PFSK-1 (cell line): ENCODE results near the gene TMEM119.

ENCODE experiments used
- FOXP2 ChIP-seq: optimal IDR thresholded peaks from 2 replicates; pipeline ENCODE3; 2011; ENCODE audit warnings: borderline replicate concordance, control low read depth, inconsistent platforms; ENCODE audit not compliant: insufficient read depth; ENCODE audit errors: extremely low read length, extremely low read depth
- POLR2AphosphoS5 ChIP-seq: IDR thresholded peaks from 2 replicates; pipeline ENCODE4 v1.6.1; 2012; ENCODE audit warnings: low read depth, mild to moderate bottlenecking, control low read depth, low read length, moderate library complexity
- REST ChIP-seq, 2 experiments: IDR thresholded peaks; 2 replicates each; pipeline versions ENCODE4 v1.6.1 to v1.8.0; 2011 to 2012; ENCODE audit warnings: low read depth in 2 of 2, low read length in 2 of 2, control low read depth in 1 of 2, inconsistent platforms in 1 of 2, mild to moderate bottlenecking in 1 of 2, moderate library complexity in 1 of 2; ENCODE audit not compliant: insufficient read depth in 1 of 2
- SIN3A ChIP-seq: IDR thresholded peaks from 2 replicates; pipeline ENCODE4 v1.6.1; 2012; ENCODE audit warnings: mild to moderate bottlenecking, low read length, moderate library complexity, borderline replicate concordance; ENCODE audit not compliant: insufficient read depth
- TAF1 ChIP-seq: IDR thresholded peaks from 2 replicates; pipeline ENCODE4 v1.6.1; 2012; ENCODE audit warnings: low read length, control low read depth, borderline replicate concordance; ENCODE audit not compliant: insufficient read depth

The TMEM119 gene

GRCh38 chr12:108553799-108554198 lies 44.1 kb downstream of the TMEM119 start:
- TF ChIP-seq REST (IDR thresholded peaks at IDR 0.05; ENCODE audit: insufficient read depth in 1 of 2, low read depth in 2 of 2, low read length in 2 of 2) = no peak
- no peak for TF ChIP-seq SIN3A
- no peak for TF ChIP-seq FOXP2
- no peak for TF ChIP-seq TAF1
- TF ChIP-seq POLR2AphosphoS5 = no peak

- TF ChIP-seq FOXP2 = no peak
- no peak for TF ChIP-seq SIN3A
- no peak for TF ChIP-seq REST (IDR thresholded peaks at IDR 0.05; ENCODE audit: insufficient read depth in 1 of 2, low read depth in 2 of 2, low read length in 2 of 2)
- TF ChIP-seq POLR2AphosphoS5 = no peak
- no peak for TF ChIP-seq TAF1
Measured at GRCh38 chr12:108551535-108551934, 46.3 kb downstream of the TMEM119 start.

GRCh38 chr12:108548954-108549521 lies 48.8 kb downstream of the TMEM119 start:
- TF ChIP-seq FOXP2 = no peak
- no peak for TF ChIP-seq POLR2AphosphoS5
- no peak for TF ChIP-seq TAF1
- TF ChIP-seq SIN3A = no peak
- no peak for TF ChIP-seq REST (IDR thresholded peaks at IDR 0.05; ENCODE audit: insufficient read depth in 1 of 2, low read depth in 2 of 2, low read length in 2 of 2)

GRCh38 chr12:108547686-108548085 lies 50.2 kb downstream of the TMEM119 start:
- TF ChIP-seq POLR2AphosphoS5 (no peak), REST (IDR thresholded peaks at IDR 0.05; ENCODE audit: insufficient read depth in 1 of 2, low read depth in 2 of 2, low read length in 2 of 2) (no peak), TAF1 (no peak), SIN3A (no peak), FOXP2 (no peak)
